Hematopoietic multipotent progenitor cell treated with erythropoietin and hydrocortisone succinate and interleukin-3 and kit ligand, for 8 days (in vitro differentiated cells): ENCODE data around the gene KLK8.
"Not testable (repeated sequence)": the region's sequence is repeated elsewhere in the genome, so short reads cannot be mapped to it uniquely, and the experiment has no call there.

Experiments
- DNase-seq: peaks from one replicate; pipeline ENCODE4 v3.0.0-alpha.2; 2015

The KLK8 gene

DNA sequence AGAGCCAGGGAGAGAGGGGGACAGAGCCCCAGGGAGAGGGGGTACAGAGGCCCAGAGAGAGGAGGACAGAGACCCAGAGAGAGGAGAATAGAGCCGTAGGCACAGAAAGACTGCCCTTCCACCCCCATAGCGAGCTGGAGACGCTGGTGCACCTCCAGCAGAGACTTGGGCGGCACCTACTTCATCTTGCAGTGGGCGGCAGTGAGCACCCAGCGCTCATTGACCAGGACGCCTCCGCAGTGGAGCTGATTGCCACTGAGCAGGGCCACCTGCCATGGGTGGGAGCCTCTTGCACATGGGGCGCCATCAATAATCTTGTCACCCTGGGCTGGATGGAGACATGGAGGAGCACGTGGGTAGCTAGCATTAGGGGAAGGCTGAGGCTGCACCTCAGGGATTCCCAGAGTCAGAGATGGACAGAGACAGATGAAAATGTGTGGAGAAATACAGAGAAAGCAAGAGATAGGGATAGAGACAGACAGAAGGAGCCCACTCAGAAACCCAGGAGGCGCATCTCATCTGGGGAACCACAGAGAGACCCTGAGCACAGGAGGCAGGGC lies 19.7 kb downstream of the KLK8 start:
- no peak for DNase-seq

DNA sequence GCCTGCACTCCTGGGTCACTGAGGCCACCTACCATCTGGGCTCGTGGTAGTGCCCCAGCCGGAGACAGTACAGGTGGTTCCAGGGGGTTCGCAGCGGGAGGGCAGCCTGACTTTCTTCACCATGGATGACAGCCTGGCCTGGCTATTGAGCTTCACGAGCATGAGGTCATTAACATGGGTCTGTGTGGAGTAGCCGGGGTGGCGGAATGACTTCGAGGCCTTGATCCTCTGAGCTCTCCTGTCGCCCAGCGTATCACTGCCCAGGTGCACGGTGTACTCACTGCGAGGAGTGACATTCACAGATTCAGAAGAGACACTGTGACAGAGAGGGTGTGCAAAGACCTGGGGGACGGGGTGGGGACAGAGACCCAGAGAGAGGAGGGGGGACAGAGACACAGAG lies 21.2 kb downstream of the KLK8 start:
- DNase-seq, result no peak

DNA sequence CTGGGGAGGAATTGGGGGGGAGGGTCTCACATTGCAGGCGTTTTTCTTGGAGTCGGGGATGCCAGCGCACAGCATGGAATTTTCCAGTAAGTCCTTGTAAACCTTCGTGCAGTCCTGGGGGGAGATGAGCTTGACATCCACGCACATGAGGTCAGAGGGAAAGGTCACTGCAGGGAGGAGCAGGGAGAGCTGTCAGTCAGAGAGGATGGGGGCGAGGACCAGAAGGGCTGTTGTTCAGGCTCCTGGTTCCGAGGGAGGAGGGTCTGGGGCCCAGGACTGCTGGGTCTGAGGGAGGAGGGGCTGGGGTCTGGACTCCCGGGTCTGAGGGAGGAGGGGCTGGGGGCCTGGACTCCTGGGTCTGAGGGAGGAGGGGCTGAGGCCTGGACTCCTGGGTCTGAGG lies 21.6 kb downstream of the KLK8 start:
- DNase-seq, result no peak

DNA sequence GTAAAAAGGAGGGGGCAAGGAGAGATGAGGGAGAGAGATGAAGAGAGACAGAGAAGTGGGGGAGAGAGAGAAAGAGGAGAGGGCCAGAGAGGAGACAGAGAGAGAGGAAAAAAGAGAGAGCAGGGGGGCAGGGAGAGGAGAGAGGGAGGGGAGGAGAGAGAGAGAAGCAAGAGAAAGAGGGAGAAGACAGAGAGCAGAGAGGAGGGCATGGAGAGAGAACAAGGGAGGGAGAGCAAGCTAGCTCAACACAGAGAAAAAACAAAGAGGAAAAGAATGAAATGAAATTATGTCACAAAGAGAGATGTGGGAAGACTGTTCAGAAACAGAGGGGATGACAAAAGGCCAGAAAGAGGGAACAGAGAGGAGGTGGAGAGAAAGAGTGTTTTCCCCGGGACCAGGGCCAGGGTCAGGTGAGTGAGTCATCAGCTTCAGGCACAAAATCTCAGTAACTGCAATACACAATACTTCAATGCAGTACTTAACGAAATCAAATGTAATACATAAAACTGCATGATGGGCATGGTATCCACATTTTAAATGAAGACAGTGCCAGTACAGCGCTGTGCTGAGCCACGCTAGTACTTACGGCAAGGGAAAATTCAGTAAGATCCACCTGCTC lies 22.5 kb downstream of the KLK8 start:
- DNase-seq, result no peak

DNA sequence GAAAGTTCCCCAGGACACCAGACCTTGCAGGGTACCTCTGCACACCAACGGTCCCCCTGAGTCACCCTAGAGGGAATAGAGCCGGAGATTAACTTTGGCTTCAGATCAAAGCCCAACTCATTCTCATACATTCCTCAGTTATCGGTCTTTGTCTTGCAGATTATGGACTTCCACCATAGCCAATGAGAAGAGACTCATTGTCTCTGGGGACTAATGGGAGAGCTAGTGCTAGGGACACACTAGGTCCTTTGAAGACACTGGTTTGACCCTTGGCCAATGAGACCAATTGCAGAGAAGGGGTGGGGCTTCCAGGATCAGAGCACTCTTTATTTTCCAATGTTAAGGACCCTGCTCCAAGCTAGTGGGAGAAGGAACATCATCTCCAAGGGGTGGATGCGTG lies 23.8 kb downstream of the KLK8 start:
- no peak for DNase-seq

DNA sequence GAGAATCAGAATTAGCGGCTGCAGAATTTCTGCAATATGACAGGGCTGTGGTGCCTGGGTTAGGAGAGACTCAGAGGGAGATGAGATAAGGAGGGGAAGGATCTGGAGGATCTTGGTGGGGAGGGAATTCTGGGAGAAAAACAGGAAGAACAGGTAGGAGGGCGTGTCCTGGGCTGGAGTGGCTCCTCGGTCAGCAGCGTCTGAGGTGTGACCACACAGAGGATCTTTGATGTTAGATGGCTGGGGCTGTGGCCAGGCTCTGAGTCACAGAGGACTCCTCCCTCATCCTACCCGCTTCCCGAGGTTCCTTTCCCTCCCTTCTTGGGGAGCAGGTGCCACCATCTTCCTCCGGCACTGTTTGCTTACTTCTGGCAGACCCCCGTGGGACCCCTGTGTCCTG lies 25.6 kb downstream of the KLK8 start:
- no peak for DNase-seq

DNA sequence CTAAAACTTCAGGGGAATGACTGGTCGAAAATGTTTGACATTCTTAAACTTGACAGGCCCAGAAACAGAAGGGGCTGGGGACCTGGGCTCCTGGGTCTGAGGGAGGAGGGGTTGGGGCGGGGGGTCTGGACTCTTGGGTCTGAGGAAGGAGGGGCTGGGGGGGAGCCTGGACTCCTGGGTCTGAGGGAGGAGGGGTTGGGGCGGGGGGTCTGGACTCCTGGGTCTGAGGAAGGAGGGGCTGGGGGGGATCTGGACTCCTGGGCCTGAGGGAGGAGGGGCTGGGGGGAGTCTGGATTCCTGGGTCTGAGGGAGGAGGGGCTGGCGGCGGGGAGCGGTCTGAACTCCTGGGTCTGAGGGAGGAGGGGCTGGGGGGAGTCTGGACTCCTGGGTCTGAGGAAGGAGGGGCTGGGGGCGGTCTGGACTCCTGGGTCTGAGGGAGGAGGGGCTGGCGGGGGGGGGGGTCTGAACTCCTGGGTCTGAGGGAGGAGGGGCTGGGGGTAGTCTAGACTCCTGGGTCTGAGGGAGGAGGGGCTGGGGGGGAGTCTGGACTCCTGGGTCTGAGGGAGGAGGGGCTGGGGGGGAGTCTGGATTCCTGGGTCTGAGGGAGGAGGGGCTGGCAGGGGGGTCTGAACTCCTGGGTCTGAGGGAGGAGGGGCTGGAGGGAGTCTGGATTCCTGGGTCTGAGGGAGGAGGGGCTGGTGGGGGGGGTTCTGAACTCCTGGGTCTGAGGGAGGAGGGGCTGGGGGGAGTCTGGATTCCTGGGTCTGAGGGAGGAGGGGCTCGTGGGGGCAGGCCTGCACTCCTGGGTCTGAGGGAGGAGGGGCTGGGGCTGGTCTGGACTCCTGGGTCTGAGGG lies 26.5 kb downstream of the KLK8 start:
- no peak for DNase-seq

DNA sequence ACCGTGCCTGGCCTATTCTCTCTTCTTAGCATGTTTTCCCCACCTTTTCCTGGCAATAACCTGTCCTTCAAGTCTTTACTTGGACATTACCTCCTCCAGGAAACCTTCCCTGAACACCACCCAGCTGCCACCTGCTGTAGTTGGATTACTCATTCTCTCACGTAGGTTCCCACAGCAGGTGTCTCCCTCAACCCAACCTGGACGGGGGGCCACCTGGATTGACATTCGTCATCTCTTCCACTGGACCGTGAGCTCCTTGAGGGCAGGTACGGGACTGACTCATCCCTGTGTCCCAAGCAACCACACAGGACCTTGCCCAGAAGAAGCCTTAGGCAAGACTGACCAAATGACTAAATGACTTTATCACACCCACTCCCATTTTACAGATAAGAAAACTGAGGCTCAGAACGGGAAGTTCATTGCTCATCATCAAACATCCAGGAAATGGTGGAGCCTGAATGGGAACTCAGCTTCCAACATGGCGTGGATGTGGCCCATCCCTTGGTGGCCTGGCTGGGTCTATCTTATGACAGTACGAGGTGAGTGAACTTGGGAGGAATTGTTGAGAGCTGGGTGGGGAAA lies 28.5 kb downstream of the KLK8 start:
- DNase-seq, result no peak

DNA sequence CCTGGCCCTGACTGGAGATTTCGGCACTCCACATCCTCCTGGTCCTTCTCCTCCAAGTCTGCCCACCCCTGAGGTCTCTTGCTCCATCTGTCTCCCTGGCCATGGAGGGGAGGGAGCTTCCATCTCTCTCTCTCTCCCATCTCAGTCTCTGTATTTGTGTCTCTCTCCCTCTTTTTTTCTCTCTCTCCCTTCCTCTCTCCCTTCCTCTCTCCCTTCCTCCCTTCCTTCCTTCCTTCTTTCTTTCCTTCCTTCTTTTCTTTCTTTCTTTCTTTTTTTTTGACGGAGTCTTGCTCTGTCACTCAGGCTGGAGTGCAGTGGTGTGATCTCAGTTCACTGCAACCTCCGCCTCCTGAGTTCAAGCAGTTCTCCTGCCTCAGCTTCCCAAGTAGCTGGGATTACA lies 31.6 kb downstream of the KLK8 start:
- DNase-seq, result not testable (repeated sequence)

DNA sequence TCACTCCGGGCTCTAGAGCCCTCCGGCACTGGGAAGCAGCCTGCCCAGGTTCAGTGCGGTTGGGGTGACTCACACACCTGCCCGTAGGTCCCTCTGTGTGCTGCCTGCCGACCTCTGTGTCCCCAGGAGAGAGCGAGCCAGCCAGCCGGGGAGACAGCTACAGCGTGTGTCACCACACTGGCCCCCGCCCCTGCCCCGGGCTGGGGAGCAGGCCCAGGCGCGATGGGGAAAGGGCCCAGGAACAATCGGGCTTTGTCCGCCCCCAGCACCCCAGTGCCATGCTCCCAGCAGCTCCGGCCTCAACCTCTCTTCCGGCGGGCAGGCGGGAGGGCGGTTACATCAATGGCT lies 32.0 kb downstream of the KLK8 start, which contains the start of gene KLK6:
TSS of gene KLK6 (minus strand) at position 179 of the 348 bp plus-strand sequence. CDS start 1,487 bp downstream, outside the sequence.
- no peak for DNase-seq

DNA sequence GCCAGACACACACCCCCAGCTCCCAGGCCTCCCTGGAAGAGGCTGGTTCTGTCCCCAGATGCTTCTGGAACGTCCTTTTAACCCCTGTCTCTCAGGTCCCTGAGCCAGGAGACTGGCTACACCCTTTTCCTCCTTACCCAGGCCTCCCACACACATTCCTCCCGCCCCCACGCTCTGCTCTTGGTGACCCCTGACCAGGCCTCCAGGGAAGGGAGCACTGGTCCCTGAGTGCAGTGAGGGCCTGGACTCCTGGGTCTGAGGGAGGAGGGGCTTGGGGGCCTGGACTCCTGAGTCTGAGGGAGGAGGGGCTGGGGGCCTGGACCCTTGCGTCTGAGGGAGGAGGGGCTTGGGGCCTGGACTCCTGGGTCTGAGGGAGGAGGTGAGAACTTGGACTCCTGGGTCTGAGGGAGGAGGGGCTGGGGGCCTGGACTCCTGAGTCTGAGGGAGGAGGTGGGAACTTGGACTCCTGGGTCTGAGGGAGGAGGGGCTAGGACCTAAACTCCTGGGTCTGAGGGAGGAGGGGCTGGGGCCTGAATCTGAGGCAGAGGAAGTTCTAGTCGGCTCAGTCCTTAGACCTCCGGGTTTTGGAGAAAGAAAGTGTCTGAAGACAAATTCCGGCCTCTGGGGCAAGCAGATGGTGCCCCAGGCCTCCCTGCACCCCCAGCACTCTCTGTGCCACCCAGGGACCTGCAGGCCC lies 32.5 kb downstream of the KLK8 start:
- DNase-seq, result no peak

DNA sequence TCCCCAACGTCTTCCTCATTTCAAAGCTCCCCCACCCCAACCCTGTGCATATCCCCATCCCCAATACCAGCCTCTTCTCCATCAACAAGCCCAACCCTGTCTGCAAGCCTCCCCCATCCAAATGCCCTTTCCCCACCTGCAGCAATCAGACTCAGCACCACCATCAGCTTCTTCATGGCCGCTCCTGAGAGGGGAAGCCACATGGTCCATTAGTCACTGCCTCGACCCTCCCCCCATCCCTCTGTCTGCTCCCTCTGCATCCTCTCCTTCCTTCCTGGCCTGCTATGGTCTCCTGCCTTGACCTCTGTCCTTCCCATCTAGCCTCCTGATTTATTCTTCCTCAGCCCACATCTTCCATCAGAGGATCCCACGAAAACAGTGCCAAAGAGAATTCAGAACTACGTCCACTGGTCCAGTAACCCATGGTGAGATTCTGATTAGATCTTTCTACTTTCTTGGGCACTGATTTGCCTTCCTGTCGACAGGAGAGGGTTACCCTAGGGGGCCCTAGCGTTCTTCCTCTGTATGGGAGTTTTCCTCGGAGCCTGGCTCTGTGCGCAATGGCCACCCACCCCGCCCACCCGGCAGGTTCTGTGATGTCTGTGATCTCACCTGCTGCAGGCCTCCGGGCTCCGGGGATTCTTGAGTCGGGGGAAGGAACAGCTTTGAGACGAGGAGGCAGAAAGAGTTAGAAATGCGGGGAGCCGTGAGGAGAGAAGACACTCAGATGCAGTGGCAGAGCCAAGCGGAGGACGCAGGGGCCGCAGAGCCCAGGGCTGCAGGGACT lies 33.3 kb downstream of the KLK8 start:
- no peak for DNase-seq

DNA sequence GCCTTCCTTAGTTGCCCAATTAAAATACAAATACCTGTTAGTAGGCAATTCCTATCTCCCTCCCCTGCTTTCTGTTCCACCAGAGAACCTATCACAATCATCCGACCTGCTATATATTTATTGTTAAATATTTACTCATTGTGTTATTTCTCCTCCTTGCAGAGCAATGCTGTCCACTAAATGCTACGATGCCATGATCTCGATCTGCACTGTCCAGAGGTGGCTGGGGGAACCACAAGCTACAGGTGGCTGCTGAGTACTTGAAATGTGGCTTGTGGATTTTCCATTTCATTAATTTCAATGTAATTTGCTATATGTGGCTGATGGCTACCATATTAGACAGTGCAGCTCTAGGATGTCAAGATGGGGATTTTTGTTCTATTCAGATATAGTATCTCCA lies 37.1 kb downstream of the KLK8 start:
- DNase-seq, result no peak

DNA sequence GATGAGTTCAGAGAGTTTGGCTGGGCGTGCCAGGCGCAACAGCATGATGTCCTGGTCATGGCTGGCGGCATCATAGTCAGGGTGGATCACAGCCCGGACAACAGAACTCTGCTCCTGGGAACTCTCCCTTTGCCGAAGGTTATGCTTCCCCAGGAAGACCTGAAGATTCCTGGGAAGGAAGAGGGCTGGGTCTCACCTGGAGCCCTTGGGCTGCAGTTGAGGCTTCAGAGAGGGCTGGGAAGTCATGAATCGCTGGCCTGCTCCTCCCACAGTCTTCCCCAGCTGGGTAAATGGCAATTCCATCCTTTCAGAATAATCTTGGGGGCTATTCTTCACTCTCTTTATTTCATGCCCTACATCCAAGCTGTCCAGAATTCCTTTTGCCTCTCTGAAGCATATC lies 38.0 kb downstream of the KLK8 start:
- DNase-seq, result no peak

DNA sequence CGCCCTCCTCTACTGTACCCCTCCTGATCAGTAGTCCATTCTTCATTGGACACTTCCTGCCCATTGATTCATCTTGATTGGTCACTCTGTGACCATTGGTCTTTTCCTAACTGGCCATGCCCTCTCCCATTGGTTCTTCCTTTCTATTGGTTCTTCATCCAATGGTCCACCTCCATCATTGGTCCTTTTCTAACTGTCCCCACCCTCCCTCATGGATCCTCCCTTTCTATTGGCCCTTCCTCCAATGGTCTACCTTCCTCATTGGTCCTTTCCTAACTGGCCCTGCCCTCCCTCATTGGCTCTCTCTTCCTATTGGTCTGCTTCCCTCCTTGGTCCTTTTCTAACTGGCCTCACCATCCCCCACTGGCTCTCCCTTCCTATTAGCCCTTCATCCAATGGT lies 39.2 kb downstream of the KLK8 start:
- no peak for DNase-seq

DNA sequence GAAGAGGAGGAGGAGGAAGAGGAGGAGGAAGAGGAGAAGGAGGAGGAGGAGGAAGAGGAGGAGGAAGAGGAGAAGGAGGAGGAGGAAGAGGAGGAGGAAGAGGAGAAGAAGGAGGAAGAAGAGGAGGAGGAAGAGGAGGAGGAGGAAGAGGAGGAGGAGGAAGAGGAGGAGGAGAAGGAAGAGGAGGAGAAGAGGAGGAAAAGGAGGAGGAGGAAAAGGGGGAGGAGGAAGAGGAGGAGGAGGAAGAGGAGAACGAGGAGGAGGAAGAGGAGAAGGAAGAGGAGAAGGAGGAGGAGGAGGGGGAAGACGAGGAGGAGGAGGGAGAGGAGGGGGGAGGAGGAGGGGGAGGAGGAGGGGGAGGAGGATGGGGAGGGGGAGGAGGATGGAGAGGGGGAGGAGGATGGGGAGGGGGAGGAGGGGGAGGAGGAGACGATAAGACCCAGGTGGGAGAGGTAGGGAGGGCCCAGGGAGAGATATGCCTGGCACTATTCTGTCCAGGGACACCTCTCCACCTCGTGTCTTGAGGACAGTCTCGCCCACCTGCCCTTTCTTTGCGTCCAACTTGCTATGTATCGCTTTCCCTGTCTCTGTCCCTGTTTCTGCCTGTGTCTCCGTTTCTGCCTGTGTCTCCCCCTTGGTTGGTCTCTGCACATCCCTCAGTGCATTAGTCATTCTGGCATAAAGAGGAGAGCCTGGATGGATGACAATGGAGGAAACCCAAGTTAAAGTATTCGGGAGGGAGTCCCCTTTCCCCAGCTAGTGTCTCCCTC lies 41.5 kb downstream of the KLK8 start:
- no peak for DNase-seq

DNA sequence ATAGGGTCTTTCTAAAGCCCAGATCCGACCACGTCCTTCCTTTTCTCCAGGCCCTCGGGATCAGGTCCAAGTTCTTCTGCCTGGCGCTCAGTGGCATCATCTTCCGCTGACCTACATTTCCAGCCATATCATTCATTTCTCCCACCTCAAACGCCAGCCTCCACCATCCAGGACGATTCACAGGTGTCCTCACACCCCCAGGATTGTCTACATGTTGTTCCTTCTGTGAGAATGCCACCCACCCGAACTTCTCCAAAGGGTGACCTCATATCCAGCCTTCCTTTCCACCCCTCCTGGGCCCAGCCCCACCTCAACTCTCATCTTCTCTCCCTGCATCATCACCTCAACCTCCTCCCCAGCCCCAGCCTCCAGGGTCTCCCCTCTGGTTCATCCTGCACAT lies 43.8 kb downstream of the KLK8 start:
- DNase-seq, result no peak

DNA sequence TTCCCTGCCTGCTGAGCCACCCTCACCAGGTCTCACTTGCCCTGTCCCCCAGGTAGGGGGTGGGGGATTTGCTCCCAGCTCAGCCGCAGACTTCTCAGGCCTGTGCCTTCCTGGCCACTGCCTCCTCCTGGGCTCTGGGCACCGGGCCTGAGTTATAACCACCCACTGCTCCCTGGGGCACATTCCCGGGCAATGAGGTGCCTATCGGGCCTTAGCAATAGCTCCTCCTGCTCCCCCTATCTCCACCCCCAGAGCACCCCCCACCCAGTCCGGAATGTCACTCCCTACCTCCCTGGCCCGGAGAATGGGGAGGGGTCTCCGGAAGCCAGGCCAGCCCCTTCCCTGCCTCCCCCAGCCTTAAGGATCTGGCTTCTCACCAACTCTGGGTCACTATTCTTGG lies 48.5 kb downstream of the KLK8 start, which contains the start of gene KLK5:
TSS of gene KLK5 (minus strand) at position 129 of the 400 bp plus-strand sequence. CDS start 381 bp downstream, outside the sequence.
- DNase-seq, result no peak

DNA sequence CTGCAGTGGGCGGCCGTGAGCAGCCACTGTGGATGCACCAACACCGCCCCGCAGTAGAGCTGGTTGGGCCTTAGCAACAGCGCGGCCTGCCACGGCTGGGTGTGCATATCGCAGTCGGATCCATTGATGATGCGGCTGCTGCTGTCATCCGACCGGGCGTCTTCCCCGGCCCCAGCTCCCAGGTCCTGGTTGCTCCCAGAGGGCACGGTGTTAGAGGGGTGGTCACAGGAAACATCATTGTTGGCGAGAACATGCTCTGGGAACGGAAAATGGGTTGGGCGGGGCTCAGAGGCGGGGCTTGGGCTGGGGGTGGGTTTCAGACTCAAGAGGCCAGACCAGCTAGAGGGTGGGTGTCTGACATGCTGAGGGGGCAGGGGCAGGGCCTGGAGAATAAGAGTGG lies 51.5 kb downstream of the KLK8 start:
- no peak for DNase-seq

DNA sequence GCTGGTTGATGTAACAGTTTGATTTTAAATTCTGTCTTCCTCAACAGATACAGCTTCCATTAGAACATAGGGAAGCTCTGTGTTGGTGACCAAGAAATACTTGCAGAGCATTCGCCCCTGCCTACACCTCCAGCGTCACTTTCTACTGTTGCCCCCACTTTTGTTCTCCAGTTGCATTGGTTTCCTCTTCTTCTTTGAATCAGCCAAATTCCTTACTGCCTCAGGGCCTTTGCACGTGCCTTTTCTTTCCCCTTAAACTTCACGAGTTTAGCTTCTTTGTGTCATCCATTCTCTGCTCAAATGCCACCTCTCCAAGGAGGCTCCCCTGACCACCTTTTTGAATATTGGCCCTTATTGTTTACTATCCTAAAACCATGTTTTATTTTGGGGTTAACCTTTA lies 54.3 kb downstream of the KLK8 start:
- no peak for DNase-seq
